ENCODE results near the gene QPCT. TPM values are rescaled to one million over a fixed set of nuclear protein-coding genes. Genes with fewer than 3 reads are reported as not detected.
A peak's percentile ranks its signal among the peaks of the same experiment; 100 is the strongest.

The QPCT gene
- total RNA-seq, 6 experiments from 2014 or later, result 4.4 to 7.2 (median 5.4) TPM

- no peak for DNase-seq
- Mint-ChIP-seq H3K27ac (peak overlapping the region; percentile 84), H3K4me1 (ENCODE audit: low read depth) (peaks cover 52% of the 10 kb centered on the region), H3K36me3 (ENCODE audit: low read depth) (peaks cover 11% of the 10 kb centered on the region), H3K27me3 (ENCODE audit: insufficient read depth) (no peaks in the 10 kb centered on the region), H3K9me3 (no peaks in the 10 kb centered on the region), H3K4me3 (peak overlapping the region; percentile 89)
- no peak for TF ChIP-seq CTCF (IDR thresholded peaks at IDR 0.05)
Observed at GRCh38 chr2:37325625-37326071, 18.8 kb upstream of the QPCT start.

GRCh38 chr2:37326285-37326684, 18.1 kb upstream of the QPCT start:
- Mint-ChIP-seq H3K27me3 (ENCODE audit: insufficient read depth) (peaks cover 4% of the 10 kb centered on the region; the same call in 1 of the 2 replicates), H3K9me3 (no peaks in the 10 kb centered on the region), H3K4me3 (peak overlapping the region; percentile 89), H3K36me3 (ENCODE audit: low read depth) (peaks cover 11% of the 10 kb centered on the region), H3K27ac (peak overlapping the region; percentile 78), H3K4me1 (ENCODE audit: low read depth) (peaks cover 50% of the 10 kb centered on the region)
- DNase-seq, result peak; percentile 82
- TF ChIP-seq CTCF (IDR thresholded peaks at IDR 0.05), result no peak

- Mint-ChIP-seq H3K36me3 (ENCODE audit: low read depth) (peaks cover 11% of the 10 kb centered on the region), H3K9me3 (no peaks in the 10 kb centered on the region), H3K27me3 (ENCODE audit: insufficient read depth) (peaks cover 4% of the 10 kb centered on the region), H3K4me1 (ENCODE audit: low read depth) (peaks cover 43% of the 10 kb centered on the region), H3K4me3 (peak overlapping the region; percentile 89), H3K27ac (peak overlapping the region; percentile 78)
- DNase-seq, result no peak
- no peak for TF ChIP-seq CTCF (IDR thresholded peaks at IDR 0.05)
Observed at GRCh38 chr2:37326866-37327634, 17.4 kb upstream of the QPCT start.

- Mint-ChIP-seq H3K36me3 (ENCODE audit: low read depth) (no peaks in the 10 kb centered on the region), H3K27me3 (ENCODE audit: insufficient read depth) (peaks cover 4% of the 10 kb centered on the region), H3K9me3 (no peaks in the 10 kb centered on the region), H3K27ac (no peak overlapping the region), H3K4me3 (no peak overlapping the region), H3K4me1 (ENCODE audit: low read depth) (peaks cover 22% of the 10 kb centered on the region)
- TF ChIP-seq CTCF (IDR thresholded peaks at IDR 0.05), result no peak
- DNase-seq, result no peak
Observed at GRCh38 chr2:37330681-37331080, 13.7 kb upstream of the QPCT start.

GRCh38 chr2:37332560-37332959, 11.9 kb upstream of the QPCT start:
- no peak for DNase-seq
- Mint-ChIP-seq H3K27me3 (ENCODE audit: insufficient read depth) (peaks cover 4% of the 10 kb centered on the region), H3K4me3 (no peak overlapping the region), H3K36me3 (ENCODE audit: low read depth) (no peaks in the 10 kb centered on the region), H3K9me3 (no peaks in the 10 kb centered on the region), H3K27ac (no peak overlapping the region), H3K4me1 (ENCODE audit: low read depth) (peaks cover 3% of the 10 kb centered on the region)
- no peak for TF ChIP-seq CTCF (IDR thresholded peaks at IDR 0.05)
